Omental fat pad (tissue), 4 donors: ENCODE measurements around the gene SLC1A2. TPM values are rescaled to one million over a fixed set of nuclear protein-coding genes. Genes with fewer than 3 reads are reported as not detected.

Source experiments
- ATAC-seq: fragments of 150-250 bp; one replicate; pipeline ENCODE4 v1.9.1; 2016; ENCODE audit warnings: mild to moderate bottlenecking, moderate library complexity; ENCODE audit not compliant: low FRiP score
- DNase-seq: peaks from one replicate; pipeline ENCODE4 v3.0.0-alpha.2; 2019; ENCODE audit warnings: low spot score
- total RNA-seq, 4 donors: library from RNA; depleted of rRNA; stranded (reverse); fragments of >200 nt; gene quantifications; one replicate each; pipeline ENCODE4 v1.1.0, GENCODE V29; 2016
- TF ChIP-seq, protein P1 (sequence below), 3 donors: fragments of 450-650 bp; IDR thresholded peaks; one replicate each; pipeline ENCODE4 v1.5.1; 2016 to 2017; ENCODE audit warnings: antibody characterized with exemption in 3 of 3, mild to moderate bottlenecking in 3 of 3, moderate library complexity in 2 of 3

The SLC1A2 gene
- total RNA-seq, 4 donors from 2014 or later = 0.96 to 5.0 (median 2.8) TPM

DNA sequence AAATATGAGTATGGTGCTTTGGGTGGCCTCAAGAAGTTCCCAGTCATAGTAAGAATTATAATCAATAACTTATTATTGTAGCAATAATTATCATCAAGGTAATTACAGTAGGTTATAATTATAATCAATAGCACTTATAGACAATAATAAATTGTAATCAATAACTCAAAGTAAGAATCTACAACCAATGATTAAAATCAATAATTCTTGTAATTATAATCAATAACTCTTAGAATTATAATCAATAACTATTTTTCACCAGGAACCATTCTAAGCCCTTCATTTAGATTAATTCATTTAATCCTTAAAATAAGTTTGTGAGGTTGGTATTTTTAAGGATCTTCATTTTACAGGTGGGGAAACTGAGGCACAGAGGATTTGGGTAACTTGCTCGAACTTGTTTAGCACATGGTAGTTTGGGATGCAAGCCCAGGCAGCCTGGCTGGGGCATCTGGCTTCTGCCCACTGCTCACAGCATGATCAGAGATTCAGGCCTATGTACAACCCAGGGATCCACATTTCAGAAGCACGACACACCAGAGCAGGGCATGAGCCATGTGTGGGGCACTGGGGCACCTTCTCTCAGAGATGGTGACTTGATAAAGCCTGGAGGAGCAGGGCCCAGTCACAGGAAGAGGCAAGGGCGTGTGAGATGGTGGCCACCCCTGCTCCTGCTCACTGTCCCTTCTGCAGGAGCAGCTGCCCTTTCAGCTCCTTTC is 46.6 kb downstream of the SLC1A2 start:
- no peak for DNase-seq
- ATAC-seq = no peak
- TF ChIP-seq, protein P1, sequence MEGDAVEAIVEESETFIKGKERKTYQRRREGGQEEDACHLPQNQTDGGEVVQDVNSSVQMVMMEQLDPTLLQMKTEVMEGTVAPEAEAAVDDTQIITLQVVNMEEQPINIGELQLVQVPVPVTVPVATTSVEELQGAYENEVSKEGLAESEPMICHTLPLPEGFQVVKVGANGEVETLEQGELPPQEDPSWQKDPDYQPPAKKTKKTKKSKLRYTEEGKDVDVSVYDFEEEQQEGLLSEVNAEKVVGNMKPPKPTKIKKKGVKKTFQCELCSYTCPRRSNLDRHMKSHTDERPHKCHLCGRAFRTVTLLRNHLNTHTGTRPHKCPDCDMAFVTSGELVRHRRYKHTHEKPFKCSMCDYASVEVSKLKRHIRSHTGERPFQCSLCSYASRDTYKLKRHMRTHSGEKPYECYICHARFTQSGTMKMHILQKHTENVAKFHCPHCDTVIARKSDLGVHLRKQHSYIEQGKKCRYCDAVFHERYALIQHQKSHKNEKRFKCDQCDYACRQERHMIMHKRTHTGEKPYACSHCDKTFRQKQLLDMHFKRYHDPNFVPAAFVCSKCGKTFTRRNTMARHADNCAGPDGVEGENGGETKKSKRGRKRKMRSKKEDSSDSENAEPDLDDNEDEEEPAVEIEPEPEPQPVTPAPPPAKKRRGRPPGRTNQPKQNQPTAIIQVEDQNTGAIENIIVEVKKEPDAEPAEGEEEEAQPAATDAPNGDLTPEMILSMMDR (IDR thresholded peaks at IDR 0.05) = no peak

- ATAC-seq (no peak), DNase-seq (no peak)
- TF ChIP-seq, protein P1 (IDR thresholded peaks at IDR 0.05) = no peak
Observed at GRCh38 chr11:35367491-35367890, 51.9 kb downstream of the SLC1A2 start.

DNA sequence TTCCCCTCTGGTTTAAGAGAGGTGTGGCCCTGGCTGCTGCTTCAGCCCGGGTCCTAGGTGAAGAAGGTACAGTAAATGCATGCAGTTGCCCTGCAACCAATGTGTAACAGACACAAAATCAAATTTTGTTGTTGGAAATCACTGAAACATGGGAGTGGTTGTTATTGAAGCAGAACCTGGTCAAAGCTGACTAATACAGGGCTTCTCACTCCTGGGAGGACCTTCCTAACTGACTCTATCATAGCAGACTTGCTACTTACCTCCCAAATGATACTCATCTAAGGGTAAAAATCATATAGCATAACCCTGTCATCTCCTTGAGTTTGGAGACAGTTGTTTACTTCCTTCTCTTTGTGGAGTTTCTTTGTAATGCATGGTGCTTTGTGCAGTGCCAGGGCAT is 52.6 kb downstream of the SLC1A2 start:
- TF ChIP-seq, protein P1 (IDR thresholded peaks at IDR 0.05) = no peak
- DNase-seq = no peak
- no peak for ATAC-seq

DNA sequence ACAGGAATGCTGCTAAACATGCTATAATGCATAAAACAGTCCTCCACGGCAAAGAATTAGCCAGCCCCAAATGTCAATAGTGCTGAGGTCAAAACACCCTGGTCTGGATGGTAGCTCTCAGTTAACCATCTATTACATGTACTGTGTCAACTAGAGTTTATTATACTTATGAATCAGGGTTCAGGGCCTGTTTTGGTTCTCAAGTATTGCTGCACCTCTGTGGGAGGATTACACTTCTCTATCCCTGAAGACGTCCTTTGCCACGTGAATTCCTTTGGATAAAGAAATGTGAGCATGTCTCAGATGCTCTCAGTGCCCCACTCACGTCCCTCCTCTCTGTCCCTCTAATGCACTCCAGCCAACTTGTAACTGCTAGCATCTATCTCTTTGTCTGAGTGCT is 53.4 kb downstream of the SLC1A2 start:
- DNase-seq (no peak), ATAC-seq (no peak)
- TF ChIP-seq, protein P1 (IDR thresholded peaks at IDR 0.05) = no peak

DNA sequence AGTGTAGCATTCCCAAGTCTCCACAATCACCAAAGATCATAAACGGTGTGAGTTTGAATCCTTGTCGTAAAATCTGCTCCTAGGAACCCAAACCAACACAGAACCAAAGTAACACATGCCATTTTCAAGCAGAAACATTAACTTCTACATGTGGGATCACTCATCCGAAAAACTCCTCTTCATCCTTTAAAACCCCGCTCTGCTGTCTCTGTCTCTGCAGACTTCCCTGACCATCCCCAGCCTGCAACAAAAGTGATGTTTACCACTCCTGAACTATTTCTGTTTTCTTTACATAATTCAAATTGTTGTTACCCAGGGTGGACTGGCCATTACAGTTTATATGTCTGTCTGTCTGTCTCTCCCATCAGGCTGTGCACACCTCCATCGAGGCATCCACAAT is 54.0 kb downstream of the SLC1A2 start:
- ATAC-seq (no peak), DNase-seq (no peak)
- TF ChIP-seq, protein P1 (IDR thresholded peaks at IDR 0.05) = no peak

- TF ChIP-seq, protein P1 (IDR thresholded peaks at IDR 0.05) = no peak
- DNase-seq (no peak), ATAC-seq (peak; percentile 87)
Observed at GRCh38 chr11:35363854-35364780, 55.2 kb downstream of the SLC1A2 start.
